ENCODE results near the gene MCU. TPM values are rescaled to one million over a fixed set of nuclear protein-coding genes. Genes with fewer than 3 reads are reported as not detected.
A peak's percentile ranks its signal among the peaks of the same experiment; 100 is the strongest.
"Not testable (repeated sequence)": the region's sequence is repeated elsewhere in the genome, so short reads cannot be mapped to it uniquely, and the experiment has no call there.

Gene MCU
- total and polyA plus RNA-seq, 7 experiments from 2014 or later, result 4.8 to 14.3 (median 10.7) TPM

DNA sequence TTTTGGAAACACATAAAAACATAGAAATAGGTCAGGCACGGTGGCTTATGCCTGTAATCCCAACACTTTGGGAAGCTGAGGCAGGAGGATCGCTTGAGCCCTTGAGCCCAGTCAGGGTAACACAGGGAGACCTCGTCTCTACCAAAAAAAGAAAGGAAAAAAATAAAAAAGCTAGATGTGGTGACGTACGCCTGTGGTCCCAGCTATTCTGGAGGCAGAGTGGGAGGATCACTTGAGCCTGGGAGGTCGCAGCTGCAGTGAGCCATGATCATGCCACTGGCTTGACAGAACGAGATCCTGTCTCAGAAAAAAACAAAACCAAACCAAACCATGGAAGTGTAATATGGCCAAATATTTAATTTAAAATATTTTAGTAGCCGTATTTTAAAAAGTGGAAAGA, 55.6 kb downstream of the MCU start:
- Histone ChIP-seq H3K4me3 (ENCODE audit: low read length) (no peak overlapping the region), H3K27me3 (ENCODE audit: control insufficient read depth in 2 of 2, insufficient read depth in 2 of 2, low read length in 2 of 2) (no peaks in the 10 kb centered on the region), H3K4me1 (ENCODE audit: control insufficient read depth in 2 of 2, insufficient read depth in 2 of 2, low read length in 2 of 2) (no peaks in the 10 kb centered on the region), H3K27ac (ENCODE audit: low read depth, low read length) (no peak overlapping the region), H3K36me3 (ENCODE audit: control insufficient read depth in 2 of 3, insufficient read depth in 3 of 3, low read length in 3 of 3) (no peaks in the 10 kb centered on the region), H3K9me3 (ENCODE audit: control insufficient read depth in 2 of 3, low read length in 3 of 3) (no peaks in the 10 kb centered on the region)
- ChIA-PET POLR2A (no interaction called here), CTCF (no interaction called here)
- H3K4me1 Mint-ChIP-seq, result peaks cover 0 to 5% (median 0%) of the 10 kb centered on the region in 7 donors
- no peak overlapping the region for H3K27ac Mint-ChIP-seq
- no peaks in the 10 kb centered on the region for H3K9me3 Mint-ChIP-seq
- no peak overlapping the region for H3K4me3 Mint-ChIP-seq
- intact Hi-C loops (cut with micrococcal nuclease), result no loop called here
- no peak for DNase-seq
- H3K27me3 Mint-ChIP-seq, result no peaks in the 10 kb centered on the region
- peaks cover 0 to 8% (median 0%) of the 10 kb centered on the region in 5 donors for H3K36me3 Mint-ChIP-seq
- ATAC-seq, result no peak

DNA sequence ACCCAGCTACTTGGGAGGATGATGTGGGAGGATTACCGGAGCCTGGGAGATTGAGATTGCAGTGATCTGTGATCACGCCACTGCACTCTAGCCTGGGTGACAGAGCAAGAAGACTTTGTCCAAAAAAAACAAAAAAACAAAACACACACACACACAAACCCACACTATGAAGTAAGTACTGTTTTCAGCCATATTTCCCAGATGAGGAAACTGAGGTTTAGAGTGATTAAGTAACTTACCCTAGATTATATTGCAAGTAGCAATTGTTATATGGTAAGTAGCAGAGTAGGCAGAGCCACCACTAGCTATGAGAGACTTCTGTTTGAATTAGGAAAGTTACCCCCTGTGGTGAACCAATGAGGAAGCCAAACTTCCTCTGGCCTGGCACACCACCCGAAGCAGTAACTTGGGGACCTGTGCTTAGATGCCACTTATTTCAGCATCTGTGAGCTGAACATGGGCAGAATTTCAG, 61.9 kb downstream of the MCU start:
- H3K27ac Mint-ChIP-seq, result peak overlapping the region in 2 of 9 donors; percentile 10
- H3K4me3 Mint-ChIP-seq, result no peak overlapping the region
- peaks cover 0 to 13% (median 0%) of the 10 kb centered on the region in 5 donors for H3K36me3 Mint-ChIP-seq
- POLR2A ChIA-PET, result no interaction called here
- peaks cover 0 to 15% (median 7%) of the 10 kb centered on the region in 7 donors for H3K4me1 Mint-ChIP-seq
- peak; percentile 70 for ATAC-seq
- H3K36me3 ChIP-seq (ENCODE audit: control insufficient read depth in 2 of 3, insufficient read depth in 3 of 3, low read length in 3 of 3), result no peaks in the 10 kb centered on the region
- H3K27me3 Mint-ChIP-seq, result no peaks in the 10 kb centered on the region
- no peaks in the 10 kb centered on the region for H3K9me3 ChIP-seq (ENCODE audit: control insufficient read depth in 2 of 3, low read length in 3 of 3)
- H3K4me3 ChIP-seq (ENCODE audit: low read length), result no peak overlapping the region
- no peaks in the 10 kb centered on the region for H3K27me3 ChIP-seq (ENCODE audit: control insufficient read depth in 2 of 2, insufficient read depth in 2 of 2, low read length in 2 of 2)
- DNase-seq, result no peak
- no peak overlapping the region for H3K27ac ChIP-seq (ENCODE audit: low read depth, low read length)
- intact Hi-C loops (cut with micrococcal nuclease), result no loop called here
- CTCF ChIA-PET, result no interaction called here
- no peaks in the 10 kb centered on the region for H3K4me1 ChIP-seq (ENCODE audit: control insufficient read depth in 2 of 2, insufficient read depth in 2 of 2, low read length in 2 of 2)
- no peaks in the 10 kb centered on the region for H3K9me3 Mint-ChIP-seq

DNA sequence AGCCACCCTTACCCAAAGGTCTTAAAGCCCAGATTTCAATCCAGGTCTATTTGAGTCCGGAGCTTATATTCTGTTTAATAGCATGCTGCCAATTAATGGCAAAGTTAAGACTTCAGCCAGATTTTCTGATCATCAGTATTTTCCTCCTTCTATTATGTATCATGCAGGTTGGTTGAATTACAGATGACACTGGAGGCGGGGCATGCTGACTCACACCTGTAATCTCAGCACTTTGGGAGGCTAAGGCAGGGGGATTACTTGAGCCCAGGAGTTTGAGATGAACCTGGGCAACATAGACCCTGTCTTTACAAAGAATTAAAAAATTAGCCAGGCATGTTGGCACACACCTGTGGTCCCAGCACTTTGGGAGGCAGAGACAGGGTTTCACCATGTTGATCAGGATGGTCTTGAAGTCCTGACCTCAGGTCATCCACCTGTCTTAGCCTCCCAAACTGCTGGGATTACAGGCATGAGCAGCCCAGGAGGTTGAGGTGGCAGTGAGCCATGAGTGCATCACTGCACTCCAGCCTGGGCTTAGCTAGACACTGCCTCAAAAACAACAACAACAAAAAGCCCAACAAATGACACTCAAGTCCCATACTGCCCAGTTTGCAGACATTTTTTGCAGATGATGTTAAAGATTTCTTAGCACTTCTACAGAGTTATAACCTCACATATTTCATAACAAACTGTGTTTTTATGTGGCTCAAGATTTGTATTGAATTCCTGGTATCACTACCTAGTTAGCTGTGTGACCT, 62.5 kb downstream of the MCU start:
- no peak for ATAC-seq
- POLR2A ChIA-PET, result no interaction called here
- H3K27ac Mint-ChIP-seq, result no peak overlapping the region
- Histone ChIP-seq H3K36me3 (ENCODE audit: control insufficient read depth in 2 of 3, insufficient read depth in 3 of 3, low read length in 3 of 3) (no peaks in the 10 kb centered on the region), H3K4me1 (ENCODE audit: control insufficient read depth in 2 of 2, insufficient read depth in 2 of 2, low read length in 2 of 2) (no peaks in the 10 kb centered on the region), H3K27me3 (ENCODE audit: control insufficient read depth in 2 of 2, insufficient read depth in 2 of 2, low read length in 2 of 2) (no peaks in the 10 kb centered on the region), H3K4me3 (ENCODE audit: low read length) (no peak overlapping the region), H3K27ac (ENCODE audit: low read depth, low read length) (no peak overlapping the region), H3K9me3 (ENCODE audit: control insufficient read depth in 2 of 3, low read length in 3 of 3) (no peaks in the 10 kb centered on the region)
- CTCF ChIA-PET, result no interaction called here
- H3K4me1 Mint-ChIP-seq, result peaks cover 0 to 15% (median 10%) of the 10 kb centered on the region in 7 donors
- no peak overlapping the region for H3K4me3 Mint-ChIP-seq
- H3K36me3 Mint-ChIP-seq, result peaks cover 0 to 17% (median 0%) of the 10 kb centered on the region in 5 donors
- no peaks in the 10 kb centered on the region for H3K27me3 Mint-ChIP-seq
- H3K9me3 Mint-ChIP-seq, result no peaks in the 10 kb centered on the region
- intact Hi-C loops (cut with micrococcal nuclease), result no loop called here
- DNase-seq, result no peak

DNA sequence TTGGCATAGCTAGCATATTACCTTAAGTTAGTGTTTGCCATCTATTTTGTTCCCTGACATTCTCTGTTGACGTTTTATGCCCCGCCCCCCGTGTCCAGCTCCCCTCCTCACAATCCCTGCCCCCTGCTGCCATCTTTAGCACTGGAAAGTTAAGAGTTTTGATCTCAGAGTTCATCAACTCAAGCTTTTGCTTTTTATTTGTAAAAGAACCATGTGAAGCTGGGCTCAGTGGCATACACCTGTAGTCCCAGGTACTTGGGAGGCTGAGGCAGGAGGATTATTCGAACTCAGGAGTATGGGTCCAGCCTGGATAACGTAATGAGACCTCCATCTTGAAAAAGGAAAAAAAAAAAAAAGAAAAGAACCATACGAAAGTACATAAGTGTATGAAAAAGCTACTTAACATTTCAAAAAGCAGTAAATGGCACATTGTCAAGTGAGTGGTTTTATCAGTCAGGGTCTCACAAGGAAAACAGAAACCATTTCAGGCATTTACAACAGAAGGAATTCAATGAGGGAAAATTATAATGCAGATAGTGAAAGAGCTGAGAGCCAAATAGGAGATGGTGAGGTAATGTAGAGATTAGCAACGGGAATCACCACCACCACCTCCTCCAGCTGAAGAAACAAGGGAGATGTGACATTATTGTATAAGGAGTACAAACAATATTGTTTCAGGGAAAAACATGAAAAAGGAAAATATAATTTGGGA, 64.9 kb downstream of the MCU start:
- H3K27me3 Mint-ChIP-seq, result no peaks in the 10 kb centered on the region
- Histone ChIP-seq H3K4me3 (ENCODE audit: low read length) (no peak overlapping the region), H3K36me3 (ENCODE audit: control insufficient read depth in 2 of 3, insufficient read depth in 3 of 3, low read length in 3 of 3) (no peaks in the 10 kb centered on the region), H3K27ac (ENCODE audit: low read depth, low read length) (no peak overlapping the region), H3K27me3 (ENCODE audit: control insufficient read depth in 2 of 2, insufficient read depth in 2 of 2, low read length in 2 of 2) (no peaks in the 10 kb centered on the region), H3K9me3 (ENCODE audit: control insufficient read depth in 2 of 3, low read length in 3 of 3) (no peaks in the 10 kb centered on the region), H3K4me1 (ENCODE audit: control insufficient read depth in 2 of 2, insufficient read depth in 2 of 2, low read length in 2 of 2) (no peaks in the 10 kb centered on the region)
- POLR2A ChIA-PET, result no interaction called here
- DNase-seq, result no peak
- peaks cover 0 to 24% (median 1%) of the 10 kb centered on the region in 5 donors for H3K36me3 Mint-ChIP-seq
- no peak for ATAC-seq
- no peaks in the 10 kb centered on the region for H3K9me3 Mint-ChIP-seq
- no peak overlapping the region for H3K4me3 Mint-ChIP-seq
- intact Hi-C loops (cut with micrococcal nuclease), result no loop called here
- H3K4me1 Mint-ChIP-seq, result peaks cover 0 to 15% (median 10%) of the 10 kb centered on the region in 7 donors
- no peak overlapping the region for H3K27ac Mint-ChIP-seq
- CTCF ChIA-PET, result no interaction called here

DNA sequence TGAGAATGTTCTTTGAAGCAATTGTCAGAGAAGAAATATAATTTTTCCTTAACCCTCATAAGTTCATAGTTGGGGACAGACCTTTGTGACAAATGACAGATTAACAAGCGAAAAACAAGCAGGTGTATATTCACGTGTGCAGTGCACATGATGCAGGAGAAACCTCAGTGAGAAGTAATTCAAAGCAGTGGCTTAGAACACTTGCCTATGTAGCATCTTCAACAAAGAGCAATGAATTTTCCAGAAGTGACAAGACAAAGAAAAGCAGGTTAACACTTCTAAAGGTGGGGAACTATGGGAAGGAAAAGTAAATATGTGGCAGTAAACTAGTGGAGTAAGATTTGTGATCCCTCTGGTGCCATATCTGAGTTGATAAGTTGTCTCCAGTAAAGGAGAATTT, 65.8 kb downstream of the MCU start:
- peaks cover 0 to 24% (median 8%) of the 10 kb centered on the region in 5 donors for H3K36me3 Mint-ChIP-seq
- H3K27ac Mint-ChIP-seq, result peak overlapping the region in 1 of 9 donors; percentile 19
- H3K4me1 ChIP-seq (ENCODE audit: control insufficient read depth in 2 of 2, insufficient read depth in 2 of 2, low read length in 2 of 2), result no peaks in the 10 kb centered on the region
- POLR2A ChIA-PET, result no interaction called here
- no peak for ATAC-seq
- no peak overlapping the region for H3K4me3 Mint-ChIP-seq
- intact Hi-C loops (cut with micrococcal nuclease), result no loop called here
- no peak overlapping the region for H3K4me3 ChIP-seq (ENCODE audit: low read length)
- no peaks in the 10 kb centered on the region for H3K27me3 Mint-ChIP-seq
- no peaks in the 10 kb centered on the region for H3K9me3 Mint-ChIP-seq
- CTCF ChIA-PET, result no interaction called here
- no peaks in the 10 kb centered on the region for H3K9me3 ChIP-seq (ENCODE audit: control insufficient read depth in 2 of 3, low read length in 3 of 3)
- H3K4me1 Mint-ChIP-seq, result peaks cover 0 to 15% (median 6%) of the 10 kb centered on the region in 7 donors
- DNase-seq, result no peak
- no peak overlapping the region for H3K27ac ChIP-seq (ENCODE audit: low read depth, low read length)
- no peaks in the 10 kb centered on the region for H3K36me3 ChIP-seq (ENCODE audit: control insufficient read depth in 2 of 3, insufficient read depth in 3 of 3, low read length in 3 of 3)
- H3K27me3 ChIP-seq (ENCODE audit: control insufficient read depth in 2 of 2, insufficient read depth in 2 of 2, low read length in 2 of 2), result no peaks in the 10 kb centered on the region

DNA sequence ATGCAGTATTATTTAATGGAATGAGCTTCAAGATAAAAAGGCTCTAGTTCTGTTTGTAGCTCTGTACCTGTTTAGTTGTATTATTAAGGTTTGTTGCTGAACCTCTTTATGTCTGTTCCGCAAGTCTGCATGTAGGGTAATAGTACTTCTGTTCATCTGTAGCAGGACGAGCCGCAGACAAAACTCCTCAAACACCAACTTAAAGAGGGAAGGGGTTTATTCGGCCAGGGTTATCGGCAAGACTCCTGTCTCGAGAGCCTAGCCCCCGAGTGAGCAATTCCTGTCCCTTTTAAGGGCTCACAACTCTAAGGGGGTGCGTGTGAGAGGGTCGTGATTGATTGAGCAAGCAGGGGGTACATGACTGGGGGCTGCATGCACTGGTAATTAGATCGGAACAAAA, 67.0 kb downstream of the MCU start:
- POLR2A ChIA-PET, result interaction anchor here (0.6 kb wide), 1 partner anchor 16 kb away, joined by 3 read pairs; no protein-coding TSS in a partner anchor
- CTCF ChIA-PET; ATAC-seq; H3K27me3 ChIP-seq (ENCODE audit: control insufficient read depth in 2 of 2, insufficient read depth in 2 of 2, low read length in 2 of 2); H3K4me1 Mint-ChIP-seq; H3K36me3 ChIP-seq (ENCODE audit: control insufficient read depth in 2 of 3, insufficient read depth in 3 of 3, low read length in 3 of 3); H3K4me3 ChIP-seq (ENCODE audit: low read length); H3K4me1 ChIP-seq (ENCODE audit: control insufficient read depth in 2 of 2, insufficient read depth in 2 of 2, low read length in 2 of 2); H3K9me3 ChIP-seq (ENCODE audit: control insufficient read depth in 2 of 3, low read length in 3 of 3); H3K9me3 Mint-ChIP-seq; H3K27ac ChIP-seq (ENCODE audit: low read depth, low read length); H3K4me3 Mint-ChIP-seq; DNase-seq; H3K27me3 Mint-ChIP-seq; intact Hi-C loops (cut with micrococcal nuclease); H3K27ac Mint-ChIP-seq: not testable (repeated sequence)
- H3K36me3 Mint-ChIP-seq, result peaks cover 0 to 35% (median 15%) of the 10 kb centered on the region in 5 donors

All from naive thymus-derived CD4-positive, alpha-beta T cell (primary cell).